Measurements from ENCODE around the gene TPGS1.

TPGS1 gene

GRCh38 chr19:536881-537404 lies 29.6 kb downstream of the TPGS1 start:
- TF ChIP-seq CTCF (IDR thresholded peaks at IDR 0.05) = no peak

GRCh38 chr19:538641-539428 lies 31.5 kb downstream of the TPGS1 start:
- TF ChIP-seq CTCF (IDR thresholded peaks at IDR 0.05) = no peak

DNA sequence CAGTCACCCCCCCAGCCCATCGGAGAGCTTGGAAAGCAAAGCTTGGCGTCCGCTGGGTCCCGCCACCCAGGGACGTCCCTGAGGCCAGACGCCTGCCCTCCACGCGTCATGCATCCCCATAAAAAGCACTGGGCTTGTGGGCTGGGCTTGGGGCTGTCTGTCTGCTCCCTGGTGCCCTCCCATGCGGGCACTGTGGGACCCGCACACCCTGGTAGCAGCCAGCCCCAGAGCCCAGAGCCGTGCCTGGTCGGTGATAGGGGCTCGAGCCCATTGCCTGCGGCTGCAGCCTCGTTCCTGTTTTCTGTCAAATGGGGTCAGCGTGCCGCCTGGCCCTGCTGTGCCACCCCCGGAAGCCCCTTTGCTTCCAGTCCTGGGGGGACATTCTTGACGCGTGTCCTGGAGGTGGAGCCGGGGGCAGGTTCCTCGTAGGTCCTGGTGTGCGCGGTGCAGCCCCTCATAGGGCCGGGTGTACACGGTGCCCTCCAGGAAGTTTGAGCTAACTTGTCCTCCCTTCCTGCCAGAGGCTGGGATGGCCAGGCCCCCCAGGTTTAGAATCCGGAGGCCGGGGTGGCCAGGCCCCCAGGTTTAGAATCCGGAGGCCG lies 32.2 kb downstream of the TPGS1 start:
- no peak for TF ChIP-seq CTCF (IDR thresholded peaks at IDR 0.05)

- no peak for TF ChIP-seq CTCF (IDR thresholded peaks at IDR 0.05)
These were observed 33.8 kb downstream of the TPGS1 start for GRCh38 chr19:540867-541637.

DNA sequence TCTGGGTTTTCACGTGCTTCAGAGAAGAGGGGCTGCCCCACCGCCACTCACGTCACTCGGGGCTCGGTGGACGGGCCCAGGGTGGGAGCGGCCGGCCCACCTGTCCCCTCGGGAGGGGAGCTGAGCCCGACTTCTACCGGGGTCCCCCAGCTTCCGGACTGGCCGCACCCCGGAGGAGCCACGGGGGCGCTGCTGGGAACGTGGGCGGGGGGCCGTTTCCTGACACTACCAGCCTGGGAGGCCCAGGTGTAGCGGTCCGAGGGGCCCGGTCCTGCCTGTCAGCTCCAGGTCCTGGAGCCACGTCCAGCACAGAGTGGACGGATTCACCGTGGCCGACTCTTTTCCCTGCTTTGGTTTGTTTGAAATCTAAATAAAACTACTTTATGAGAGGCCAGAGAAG lies 34.4 kb downstream of the TPGS1 start:
- TF ChIP-seq CTCF (IDR thresholded peaks at IDR 0.05) = no peak

GRCh38 chr19:542173-542866 lies 35.0 kb downstream of the TPGS1 start:
- no peak for TF ChIP-seq CTCF (IDR thresholded peaks at IDR 0.05)

Measured in LNCAP (cell line).